Measurements from ENCODE around the gene TMEM207.

- TF ChIP-seq POLR2AphosphoS5 (IDR thresholded peaks at IDR 0.05; ENCODE audit: borderline replicate concordance, low read depth, low read length) (no peak), EZH2 (IDR thresholded peaks at IDR 0.05) (no peak)
Measured at GRCh38 chr3:190385731-190386688, 63.7 kb downstream of the TMEM207 start.

All from SK-N-MC (cell line).